ENCODE results near the gene VIPR2.

DNA sequence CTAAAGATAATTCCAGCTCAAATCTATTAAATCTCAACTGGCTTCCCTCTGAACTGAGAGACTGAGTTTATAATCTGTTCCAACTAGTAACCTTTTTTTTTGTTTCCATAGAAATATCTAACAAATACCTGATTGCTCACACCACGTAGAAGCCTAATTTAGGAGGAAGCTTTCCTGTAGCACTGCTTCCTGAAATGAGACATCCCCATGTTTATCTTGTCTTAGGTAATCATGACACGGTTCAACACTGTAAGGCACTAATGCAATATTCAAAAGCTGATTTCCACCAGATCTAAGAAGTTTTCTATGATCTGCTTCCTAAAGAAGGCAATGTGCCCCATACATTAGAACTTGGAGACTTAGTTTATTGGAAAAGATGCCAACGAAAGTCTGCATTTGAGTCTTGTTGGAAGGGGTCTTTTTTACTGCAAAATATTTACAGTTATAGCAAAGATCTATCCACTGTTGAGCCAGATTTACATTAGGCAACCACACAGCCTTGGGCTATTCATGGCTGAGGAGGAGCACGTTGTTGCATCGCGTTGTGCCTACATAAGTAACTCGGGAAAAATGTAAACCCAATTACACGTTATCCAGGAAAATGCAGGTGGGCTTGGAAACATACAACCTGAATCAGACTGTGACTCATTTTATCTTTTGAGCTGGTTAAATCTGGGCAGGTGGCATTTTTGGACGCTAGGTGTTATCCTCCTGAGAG, 66.3 kb downstream of the VIPR2 start:
- TF ChIP-seq, protein P1, sequence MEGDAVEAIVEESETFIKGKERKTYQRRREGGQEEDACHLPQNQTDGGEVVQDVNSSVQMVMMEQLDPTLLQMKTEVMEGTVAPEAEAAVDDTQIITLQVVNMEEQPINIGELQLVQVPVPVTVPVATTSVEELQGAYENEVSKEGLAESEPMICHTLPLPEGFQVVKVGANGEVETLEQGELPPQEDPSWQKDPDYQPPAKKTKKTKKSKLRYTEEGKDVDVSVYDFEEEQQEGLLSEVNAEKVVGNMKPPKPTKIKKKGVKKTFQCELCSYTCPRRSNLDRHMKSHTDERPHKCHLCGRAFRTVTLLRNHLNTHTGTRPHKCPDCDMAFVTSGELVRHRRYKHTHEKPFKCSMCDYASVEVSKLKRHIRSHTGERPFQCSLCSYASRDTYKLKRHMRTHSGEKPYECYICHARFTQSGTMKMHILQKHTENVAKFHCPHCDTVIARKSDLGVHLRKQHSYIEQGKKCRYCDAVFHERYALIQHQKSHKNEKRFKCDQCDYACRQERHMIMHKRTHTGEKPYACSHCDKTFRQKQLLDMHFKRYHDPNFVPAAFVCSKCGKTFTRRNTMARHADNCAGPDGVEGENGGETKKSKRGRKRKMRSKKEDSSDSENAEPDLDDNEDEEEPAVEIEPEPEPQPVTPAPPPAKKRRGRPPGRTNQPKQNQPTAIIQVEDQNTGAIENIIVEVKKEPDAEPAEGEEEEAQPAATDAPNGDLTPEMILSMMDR (IDR thresholded peaks at IDR 0.05; ENCODE audit: poor library complexity, severe bottlenecking) = no peak
- no peak for TF ChIP-seq EP300 (conservative IDR thresholded peaks at IDR 0.05; ENCODE audit: poor library complexity, severe bottlenecking)
- TF ChIP-seq EZH2 (IDR thresholded peaks at IDR 0.05; ENCODE audit: borderline replicate concordance, insufficient read depth, low read length, poor library complexity, severe bottlenecking) = no peak
- no peak for TF ChIP-seq SMC3 (conservative IDR thresholded peaks at IDR 0.05; ENCODE audit: poor library complexity)
- no peak for TF ChIP-seq POLR2AphosphoS5 (IDR thresholded peaks at IDR 0.05)

All from neural cell (in vitro differentiated cells).